Measurements from ENCODE around the gene DNM3. TPM values are rescaled to one million over a fixed set of nuclear protein-coding genes. Genes with fewer than 3 reads are reported as not detected.

Gene DNM3
- total RNA-seq, 1 donor from 2014 or later, result 1.1 TPM

DNA sequence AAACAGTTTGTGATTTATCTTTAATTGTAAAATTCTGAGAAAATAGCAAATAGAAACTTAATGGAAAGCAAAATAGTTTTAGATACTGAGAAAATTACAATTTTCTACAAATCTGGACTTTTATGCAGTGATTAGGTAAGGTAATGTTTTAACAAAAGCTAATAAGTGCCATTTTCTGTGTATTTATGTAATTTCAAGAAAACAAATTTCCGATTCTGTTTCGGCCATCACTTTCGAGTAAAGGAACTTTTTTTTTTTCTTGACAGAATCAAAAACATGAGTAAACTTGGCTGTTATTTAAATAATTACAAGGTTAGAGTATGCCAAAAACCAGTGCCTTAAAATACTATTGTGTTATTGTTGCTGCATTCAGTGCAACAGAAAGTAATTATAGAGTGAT, 298.8 kb downstream of the DNM3 start:
- Mint-ChIP-seq H3K27me3 (ENCODE audit: insufficient read depth, low read depth) (no peaks in the 10 kb centered on the region), H3K27ac (no peak overlapping the region), H3K4me1 (peaks cover 34% of the 10 kb centered on the region), H3K36me3 (no peaks in the 10 kb centered on the region), H3K9me3 (no peaks in the 10 kb centered on the region), H3K4me3 (no peak overlapping the region)
- DNase-seq (ENCODE audit: low spot score), result no peak
- TF ChIP-seq EZH2 (IDR thresholded peaks at IDR 0.05) (no peak), EZH2phosphoT487 (IDR thresholded peaks at IDR 0.05) (no peak)
- TF ChIP-seq, protein P1, sequence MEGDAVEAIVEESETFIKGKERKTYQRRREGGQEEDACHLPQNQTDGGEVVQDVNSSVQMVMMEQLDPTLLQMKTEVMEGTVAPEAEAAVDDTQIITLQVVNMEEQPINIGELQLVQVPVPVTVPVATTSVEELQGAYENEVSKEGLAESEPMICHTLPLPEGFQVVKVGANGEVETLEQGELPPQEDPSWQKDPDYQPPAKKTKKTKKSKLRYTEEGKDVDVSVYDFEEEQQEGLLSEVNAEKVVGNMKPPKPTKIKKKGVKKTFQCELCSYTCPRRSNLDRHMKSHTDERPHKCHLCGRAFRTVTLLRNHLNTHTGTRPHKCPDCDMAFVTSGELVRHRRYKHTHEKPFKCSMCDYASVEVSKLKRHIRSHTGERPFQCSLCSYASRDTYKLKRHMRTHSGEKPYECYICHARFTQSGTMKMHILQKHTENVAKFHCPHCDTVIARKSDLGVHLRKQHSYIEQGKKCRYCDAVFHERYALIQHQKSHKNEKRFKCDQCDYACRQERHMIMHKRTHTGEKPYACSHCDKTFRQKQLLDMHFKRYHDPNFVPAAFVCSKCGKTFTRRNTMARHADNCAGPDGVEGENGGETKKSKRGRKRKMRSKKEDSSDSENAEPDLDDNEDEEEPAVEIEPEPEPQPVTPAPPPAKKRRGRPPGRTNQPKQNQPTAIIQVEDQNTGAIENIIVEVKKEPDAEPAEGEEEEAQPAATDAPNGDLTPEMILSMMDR (IDR thresholded peaks at IDR 0.05), result no peak
- no peak overlapping the region for H3K9ac ChIP-seq
- no peaks in the 10 kb centered on the region for H3K79me2 ChIP-seq (ENCODE audit: low read depth)
- H3F3A ChIP-seq (ENCODE audit: low read depth), result no peaks in the 10 kb centered on the region
- H3K27me3 ChIP-seq, result no peaks in the 10 kb centered on the region
- no peaks in the 10 kb centered on the region for H4K20me1 ChIP-seq (ENCODE audit: low read depth)
- no peaks in the 10 kb centered on the region for H3K9me3 ChIP-seq (ENCODE audit: low read depth)
- H3K4me3 ChIP-seq, result no peak overlapping the region
- H3K4me1 ChIP-seq, result peaks cover 19% of the 10 kb centered on the region
- no peak overlapping the region for H3K4me2 ChIP-seq
- no peak overlapping the region for H2AFZ ChIP-seq (replicated peaks)
- H3K27ac ChIP-seq, result no peak overlapping the region
- H3K36me3 ChIP-seq, result no peaks in the 10 kb centered on the region

DNA sequence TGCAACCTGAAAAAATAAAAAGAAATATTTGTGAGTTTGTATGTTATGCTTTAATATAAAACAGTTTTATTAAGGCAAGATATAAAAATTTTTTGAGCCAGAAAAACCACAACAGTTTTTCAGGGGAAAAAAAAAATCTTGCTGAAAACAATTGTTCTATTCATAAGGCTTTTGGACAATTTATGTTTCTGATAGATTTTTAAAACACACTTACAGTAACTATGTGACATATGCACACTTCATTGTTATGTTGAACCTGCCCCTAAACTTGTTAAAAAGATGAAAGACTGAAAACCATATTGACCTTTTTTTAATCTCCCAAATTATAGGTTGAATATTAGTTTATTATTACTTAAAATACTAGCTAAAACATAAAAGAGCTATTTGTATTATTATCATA, 299.3 kb downstream of the DNM3 start:
- Mint-ChIP-seq H3K9me3 (no peaks in the 10 kb centered on the region), H3K36me3 (no peaks in the 10 kb centered on the region), H3K27me3 (ENCODE audit: insufficient read depth, low read depth) (no peaks in the 10 kb centered on the region), H3K4me3 (no peak overlapping the region), H3K27ac (no peak overlapping the region), H3K4me1 (peaks cover 38% of the 10 kb centered on the region)
- Histone ChIP-seq H3K4me1 (peaks cover 19% of the 10 kb centered on the region), H3K9me3 (ENCODE audit: low read depth) (no peaks in the 10 kb centered on the region), H4K20me1 (ENCODE audit: low read depth) (no peaks in the 10 kb centered on the region), H3K4me3 (no peak overlapping the region), H3F3A (ENCODE audit: low read depth) (no peaks in the 10 kb centered on the region), H3K4me2 (no peak overlapping the region), H3K79me2 (ENCODE audit: low read depth) (no peaks in the 10 kb centered on the region), H2AFZ (replicated peaks) (no peak overlapping the region), H3K27ac (no peak overlapping the region), H3K27me3 (no peaks in the 10 kb centered on the region), H3K9ac (no peak overlapping the region), H3K36me3 (no peaks in the 10 kb centered on the region)
- DNase-seq (ENCODE audit: low spot score), result no peak
- TF ChIP-seq EZH2 (IDR thresholded peaks at IDR 0.05), result no peak
- TF ChIP-seq, protein P1 (IDR thresholded peaks at IDR 0.05), result no peak
- TF ChIP-seq EZH2phosphoT487 (IDR thresholded peaks at IDR 0.05), result no peak

DNA sequence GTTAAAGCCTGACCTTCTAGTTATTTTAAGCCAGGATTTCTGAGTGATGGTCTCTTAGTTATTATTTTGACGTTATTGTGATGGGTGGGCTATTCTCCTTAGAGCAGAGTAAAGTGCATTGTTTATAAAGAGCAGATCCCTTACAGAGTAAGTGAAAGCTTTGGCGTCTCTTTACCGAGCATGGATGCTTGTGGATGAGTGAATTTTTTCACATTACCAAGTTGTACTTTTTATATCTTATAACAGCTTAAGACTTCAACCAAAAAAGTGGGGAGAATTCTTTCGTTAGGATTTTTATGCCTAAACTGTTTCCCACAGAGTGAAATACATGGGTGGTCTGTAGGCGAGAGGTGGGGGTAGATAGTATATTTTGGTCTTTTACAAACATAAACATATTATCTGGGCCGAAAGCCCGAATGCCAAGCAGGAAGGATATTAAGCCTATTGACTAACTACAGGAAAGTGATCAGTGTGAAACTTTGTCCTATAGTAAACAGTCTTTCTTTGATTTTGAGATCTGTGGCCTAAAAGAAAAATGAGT, 300.1 kb downstream of the DNM3 start:
- Histone ChIP-seq H3K9me3 (ENCODE audit: low read depth) (no peaks in the 10 kb centered on the region), H3K4me1 (peaks cover 19% of the 10 kb centered on the region), H3K79me2 (ENCODE audit: low read depth) (no peaks in the 10 kb centered on the region), H2AFZ (replicated peaks) (peak overlapping the region; percentile 0), H3K9ac (no peak overlapping the region), H3K4me2 (no peak overlapping the region), H3K27ac (no peak overlapping the region), H3K36me3 (no peaks in the 10 kb centered on the region), H3K4me3 (no peak overlapping the region), H3K27me3 (no peaks in the 10 kb centered on the region), H3F3A (ENCODE audit: low read depth) (no peaks in the 10 kb centered on the region), H4K20me1 (ENCODE audit: low read depth) (no peaks in the 10 kb centered on the region)
- Mint-ChIP-seq H3K4me1 (peaks cover 41% of the 10 kb centered on the region), H3K4me3 (peak overlapping the region; percentile 23), H3K36me3 (no peaks in the 10 kb centered on the region), H3K27ac (peak overlapping the region; percentile 48), H3K27me3 (ENCODE audit: insufficient read depth, low read depth) (no peaks in the 10 kb centered on the region), H3K9me3 (no peaks in the 10 kb centered on the region)
- no peak for DNase-seq (ENCODE audit: low spot score)
- no peak for TF ChIP-seq EZH2phosphoT487 (IDR thresholded peaks at IDR 0.05)
- TF ChIP-seq, protein P1 (IDR thresholded peaks at IDR 0.05), result no peak
- no peak for TF ChIP-seq EZH2 (IDR thresholded peaks at IDR 0.05)

Data from neural progenitor cell (in vitro differentiated cells).